ENCODE results near the gene RHOV.
A peak's percentile ranks its signal among the peaks of the same experiment; 100 is the strongest.

RHOV gene

DNA sequence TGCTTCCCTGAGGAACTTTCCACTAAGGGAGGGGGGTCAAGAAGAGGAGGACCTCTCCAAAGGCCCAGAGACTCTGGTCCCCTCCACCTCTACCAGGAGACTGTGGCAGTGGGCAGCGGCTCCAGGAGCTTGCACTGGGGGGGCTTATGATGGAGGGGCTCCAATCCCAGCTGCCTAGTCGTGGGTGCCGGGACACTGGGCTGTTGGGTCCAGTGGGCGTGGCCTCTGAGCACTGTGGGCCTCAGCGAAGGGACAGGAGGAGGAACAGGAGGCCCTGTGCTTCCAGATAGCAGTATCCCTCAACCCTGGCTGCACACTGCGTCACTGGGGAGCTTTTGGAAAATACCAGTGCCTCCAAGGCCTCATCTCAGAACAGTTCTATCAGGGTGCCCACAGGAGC lies 41.6 kb upstream of the RHOV start:
- Histone ChIP-seq H3K36me3 (replicated peaks; ENCODE audit: low read depth, low read length) (no peaks in the 10 kb centered on the region), H3K79me2 (ENCODE audit: low read length) (no peaks in the 10 kb centered on the region), H3K4me3 (ENCODE audit: low read length) (no peak overlapping the region), H3K4me2 (ENCODE audit: low read length) (no peak overlapping the region), H3K4me1 (ENCODE audit: low read length) (peaks cover 22% of the 10 kb centered on the region), H3K9ac (ENCODE audit: low read length) (no peak overlapping the region), H3K27ac (ENCODE audit: low read length) (no peak overlapping the region), H3K27me3 (ENCODE audit: low read depth, low read length) (no peaks in the 10 kb centered on the region), H4K20me1 (ENCODE audit: insufficient read depth, low read length) (no peaks in the 10 kb centered on the region), H2AFZ (ENCODE audit: low read depth, low read length) (0 out of 2 replicates have a peak overlapping the region, but pooled peaks have one; percentile 39), H3K9me3 (ENCODE audit: insufficient read depth, low read length) (no peaks in the 10 kb centered on the region)
- TF ChIP-seq, protein P1, sequence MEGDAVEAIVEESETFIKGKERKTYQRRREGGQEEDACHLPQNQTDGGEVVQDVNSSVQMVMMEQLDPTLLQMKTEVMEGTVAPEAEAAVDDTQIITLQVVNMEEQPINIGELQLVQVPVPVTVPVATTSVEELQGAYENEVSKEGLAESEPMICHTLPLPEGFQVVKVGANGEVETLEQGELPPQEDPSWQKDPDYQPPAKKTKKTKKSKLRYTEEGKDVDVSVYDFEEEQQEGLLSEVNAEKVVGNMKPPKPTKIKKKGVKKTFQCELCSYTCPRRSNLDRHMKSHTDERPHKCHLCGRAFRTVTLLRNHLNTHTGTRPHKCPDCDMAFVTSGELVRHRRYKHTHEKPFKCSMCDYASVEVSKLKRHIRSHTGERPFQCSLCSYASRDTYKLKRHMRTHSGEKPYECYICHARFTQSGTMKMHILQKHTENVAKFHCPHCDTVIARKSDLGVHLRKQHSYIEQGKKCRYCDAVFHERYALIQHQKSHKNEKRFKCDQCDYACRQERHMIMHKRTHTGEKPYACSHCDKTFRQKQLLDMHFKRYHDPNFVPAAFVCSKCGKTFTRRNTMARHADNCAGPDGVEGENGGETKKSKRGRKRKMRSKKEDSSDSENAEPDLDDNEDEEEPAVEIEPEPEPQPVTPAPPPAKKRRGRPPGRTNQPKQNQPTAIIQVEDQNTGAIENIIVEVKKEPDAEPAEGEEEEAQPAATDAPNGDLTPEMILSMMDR (IDR thresholded peaks at IDR 0.05; ENCODE audit: low read depth, low read length): no peak
- TF ChIP-seq EZH2phosphoT487 (IDR thresholded peaks at IDR 0.05; ENCODE audit: low read depth): no peak

GRCh38 chr15:40915116-40915661 lies 41.2 kb upstream of the RHOV start:
- H3K27me3 ChIP-seq (ENCODE audit: low read depth, low read length): no peaks in the 10 kb centered on the region

GRCh38 chr15:40914486-40914885 lies 40.5 kb upstream of the RHOV start:
- peak overlapping the region; percentile 81; the same call in 1 of the 2 replicates for H2AFZ ChIP-seq (ENCODE audit: low read depth, low read length)
- no peaks in the 10 kb centered on the region for H4K20me1 ChIP-seq (ENCODE audit: insufficient read depth, low read length)
- no peak for TF ChIP-seq EZH2phosphoT487 (IDR thresholded peaks at IDR 0.05; ENCODE audit: low read depth)
- TF ChIP-seq, protein P1 (IDR thresholded peaks at IDR 0.05; ENCODE audit: low read depth, low read length): peak; percentile 70
- H3K36me3 ChIP-seq (replicated peaks; ENCODE audit: low read depth, low read length): no peaks in the 10 kb centered on the region
- H3K4me1 ChIP-seq (ENCODE audit: low read length): peaks cover 22% of the 10 kb centered on the region
- H3K27ac ChIP-seq (ENCODE audit: low read length): no peak overlapping the region
- H3K79me2 ChIP-seq (ENCODE audit: low read length): no peaks in the 10 kb centered on the region
- H3K9ac ChIP-seq (ENCODE audit: low read length): no peak overlapping the region
- H3K27me3 ChIP-seq (ENCODE audit: low read depth, low read length): no peaks in the 10 kb centered on the region
- H3K4me3 ChIP-seq (ENCODE audit: low read length): no peak overlapping the region
- H3K4me2 ChIP-seq (ENCODE audit: low read length): peak overlapping the region; percentile 27; the same call in 1 of the 2 replicates
- H3K9me3 ChIP-seq (ENCODE audit: insufficient read depth, low read length): no peaks in the 10 kb centered on the region

More at GRCh38 chr15:40915116-40915661, 41.2 kb upstream of the RHOV start:
- peak overlapping the region; percentile 39; the same call in 1 of the 2 replicates for H2AFZ ChIP-seq (ENCODE audit: low read depth, low read length)
- H3K4me3 ChIP-seq (ENCODE audit: low read length): no peak overlapping the region
- H3K4me2 ChIP-seq (ENCODE audit: low read length): no peak overlapping the region
- no peaks in the 10 kb centered on the region for H3K9me3 ChIP-seq (ENCODE audit: insufficient read depth, low read length)
- no peak overlapping the region for H3K9ac ChIP-seq (ENCODE audit: low read length)
- no peak overlapping the region for H3K27ac ChIP-seq (ENCODE audit: low read length)
- H3K36me3 ChIP-seq (replicated peaks; ENCODE audit: low read depth, low read length): no peaks in the 10 kb centered on the region
- H4K20me1 ChIP-seq (ENCODE audit: insufficient read depth, low read length): no peaks in the 10 kb centered on the region
- no peaks in the 10 kb centered on the region for H3K79me2 ChIP-seq (ENCODE audit: low read length)
- peaks cover 22% of the 10 kb centered on the region for H3K4me1 ChIP-seq (ENCODE audit: low read length)
- no peak for TF ChIP-seq EZH2phosphoT487 (IDR thresholded peaks at IDR 0.05; ENCODE audit: low read depth)
- TF ChIP-seq, protein P1 (IDR thresholded peaks at IDR 0.05; ENCODE audit: low read depth, low read length): no peak

DNA sequence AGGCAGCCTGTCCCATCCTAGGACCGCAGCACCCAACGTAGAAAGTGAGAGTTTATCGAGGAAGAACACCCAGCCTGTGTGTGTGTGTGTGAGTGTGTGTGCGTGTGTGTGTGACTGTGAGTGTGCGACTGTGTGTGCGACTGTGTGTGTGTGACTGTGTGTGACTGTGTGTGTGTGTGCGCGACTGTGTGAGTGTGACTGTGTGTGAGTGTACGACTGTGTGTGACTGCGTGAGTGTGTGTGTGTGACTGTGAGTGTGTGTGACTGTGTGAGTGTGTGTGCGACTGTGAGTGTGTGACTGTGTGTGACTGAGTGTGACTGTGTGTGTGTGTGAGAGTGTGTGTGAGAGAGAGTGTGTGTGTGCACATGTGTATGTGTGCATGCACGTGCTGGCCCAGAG lies 40.0 kb upstream of the RHOV start:
- no peak for TF ChIP-seq EZH2phosphoT487 (IDR thresholded peaks at IDR 0.05; ENCODE audit: low read depth)
- TF ChIP-seq, protein P1 (IDR thresholded peaks at IDR 0.05; ENCODE audit: low read depth, low read length): no peak
- Histone ChIP-seq H3K4me3 (ENCODE audit: low read length) (no peak overlapping the region), H2AFZ (ENCODE audit: low read depth, low read length) (peak overlapping the region; percentile 81; the same call in 1 of the 2 replicates), H3K27me3 (ENCODE audit: low read depth, low read length) (no peaks in the 10 kb centered on the region), H4K20me1 (ENCODE audit: insufficient read depth, low read length) (no peaks in the 10 kb centered on the region), H3K27ac (ENCODE audit: low read length) (no peak overlapping the region), H3K4me2 (ENCODE audit: low read length) (no peak overlapping the region), H3K9ac (ENCODE audit: low read length) (no peak overlapping the region), H3K36me3 (replicated peaks; ENCODE audit: low read depth, low read length) (no peaks in the 10 kb centered on the region), H3K79me2 (ENCODE audit: low read length) (no peaks in the 10 kb centered on the region), H3K4me1 (ENCODE audit: low read length) (peaks cover 22% of the 10 kb centered on the region), H3K9me3 (ENCODE audit: insufficient read depth, low read length) (no peaks in the 10 kb centered on the region)

All from OCI-LY3 (cell line).